HG03469 (cell line): ENCODE data around the gene EDN3.
"Not testable (repeated sequence)": the region's sequence is repeated elsewhere in the genome, so short reads cannot be mapped to it uniquely, and the experiment has no call there.

Source experiments
- ATAC-seq: cut with Tn5 transposase; IDR thresholded peaks from one replicate; pipeline ENCODE4 v1.9.1; 2021; ENCODE audit warnings: mild to moderate bottlenecking, moderate library complexity, moderate number of reproducible peaks; ENCODE audit not compliant: unreplicated experiment

EDN3 gene

DNA sequence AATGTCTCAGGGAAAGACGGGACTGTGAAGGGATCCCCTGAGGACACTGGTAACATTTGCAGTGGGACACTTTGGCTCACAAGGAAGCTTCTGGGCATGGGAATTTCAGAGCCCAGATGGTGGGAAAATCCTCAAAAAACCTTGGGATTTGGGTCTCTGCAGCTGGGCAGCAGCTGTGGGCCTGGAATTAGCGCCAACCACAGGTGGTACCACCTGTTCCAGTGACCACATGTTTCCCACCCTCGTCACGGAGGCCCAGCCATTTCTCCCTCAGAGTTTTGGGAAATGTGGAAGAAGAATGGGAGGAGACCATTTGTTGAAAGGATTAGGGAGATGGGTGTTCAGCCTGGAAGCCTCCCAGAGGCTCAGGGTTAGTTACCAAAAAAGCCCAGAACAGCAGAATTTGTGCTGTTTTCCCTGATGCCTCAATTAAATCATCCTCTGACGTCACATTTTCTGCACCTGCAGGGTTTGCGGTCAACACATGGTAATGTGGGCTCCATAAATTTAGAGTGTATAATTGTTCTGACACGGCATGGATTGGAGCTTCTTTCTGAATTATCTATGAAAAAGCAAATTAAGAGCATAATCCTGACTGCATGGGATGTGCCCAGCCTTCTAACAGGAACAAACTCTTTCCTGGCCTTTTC is 34.4 kb downstream of the EDN3 start:
- ATAC-seq: no peak

DNA sequence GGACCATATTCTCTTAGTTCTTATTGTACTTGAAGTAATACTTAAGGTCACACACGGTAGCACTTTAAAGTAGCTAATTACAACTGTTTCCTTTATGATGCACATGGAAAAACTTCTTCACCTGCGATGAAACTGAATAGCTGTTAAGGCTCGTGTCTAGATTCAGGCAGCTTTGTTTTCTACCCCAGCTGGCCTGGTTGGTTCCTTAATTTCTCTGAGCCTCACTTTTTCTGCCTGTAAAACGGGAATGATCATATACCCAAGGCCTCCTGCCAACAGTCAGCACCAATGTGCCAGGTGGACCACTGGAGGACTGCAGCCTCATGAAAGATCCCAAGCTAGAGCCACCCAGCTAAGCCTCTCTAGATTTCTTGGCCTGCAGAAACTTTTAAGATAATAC is 35.0 kb downstream of the EDN3 start:
- no peak for ATAC-seq

DNA sequence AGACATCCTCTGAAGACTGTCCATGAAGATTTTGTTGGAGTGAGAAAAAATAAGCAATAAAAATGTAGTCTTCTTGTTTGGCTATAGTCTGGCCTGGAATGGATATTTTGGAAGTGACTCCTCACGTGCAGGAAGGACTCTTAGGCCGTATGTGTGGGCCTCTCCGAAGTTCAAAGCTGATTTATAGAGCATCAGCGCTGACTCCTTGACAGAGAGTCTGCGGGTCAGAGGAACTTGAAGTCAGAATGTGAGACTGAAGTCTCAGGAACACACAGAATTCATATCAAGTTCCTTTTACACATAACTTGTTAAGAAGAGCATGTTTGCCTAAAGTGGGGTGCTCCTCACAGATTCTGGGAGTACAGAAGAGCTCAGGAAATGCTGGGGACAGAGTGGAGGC is 36.1 kb downstream of the EDN3 start:
- no peak for ATAC-seq

DNA sequence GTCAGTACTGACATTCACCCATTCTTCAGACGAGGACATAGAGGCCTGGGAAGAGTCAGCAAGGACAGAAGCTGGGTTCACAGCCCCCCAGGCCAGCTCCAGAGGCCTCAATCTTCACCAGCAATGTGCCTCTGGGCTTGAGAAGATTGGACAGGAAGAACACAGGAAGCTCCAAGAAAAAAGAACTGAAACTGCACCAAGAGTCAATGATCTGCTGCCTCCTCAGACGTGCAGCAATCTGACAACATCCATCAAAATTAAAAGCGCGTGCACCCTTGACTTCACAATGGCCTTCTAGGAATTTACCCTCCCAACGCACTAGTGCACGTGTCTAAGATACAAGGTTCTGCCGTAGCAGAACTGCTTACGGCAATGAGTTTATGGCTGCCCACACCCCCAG is 38.0 kb downstream of the EDN3 start:
- not testable (repeated sequence) for ATAC-seq

DNA sequence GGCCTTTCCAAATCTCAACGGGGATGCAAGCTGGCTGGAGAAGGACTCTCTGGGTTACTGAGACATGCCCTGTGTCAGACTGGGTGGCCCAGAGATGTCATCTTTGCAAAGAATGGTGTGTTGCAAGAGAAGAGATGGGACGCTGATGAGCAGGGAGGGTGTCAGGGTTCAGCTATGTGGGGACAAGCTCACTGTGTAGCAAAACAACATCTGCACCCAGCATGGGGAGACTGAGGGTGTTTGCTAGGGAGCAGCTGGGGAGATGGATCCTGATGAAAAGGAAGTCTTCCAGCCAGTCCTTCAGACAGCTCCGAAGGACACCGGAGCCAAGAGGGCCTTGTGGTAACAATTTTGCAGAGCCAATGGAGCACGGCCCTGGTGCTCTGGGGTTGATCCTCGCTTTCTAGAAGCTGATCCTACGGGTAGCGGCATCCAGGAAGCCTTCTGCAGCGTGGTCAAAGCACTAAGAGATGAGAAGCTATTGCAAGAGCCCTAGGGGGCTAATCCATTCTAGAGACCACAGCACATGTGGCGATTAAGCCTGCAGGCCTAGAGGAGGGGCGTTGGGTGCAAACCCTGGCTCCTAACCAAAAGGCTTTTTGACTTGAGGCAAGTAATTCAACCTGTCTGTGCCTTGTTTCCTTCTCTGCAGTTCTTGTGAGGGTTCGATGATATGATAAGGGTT is 39.9 kb downstream of the EDN3 start:
- ATAC-seq: no peak

DNA sequence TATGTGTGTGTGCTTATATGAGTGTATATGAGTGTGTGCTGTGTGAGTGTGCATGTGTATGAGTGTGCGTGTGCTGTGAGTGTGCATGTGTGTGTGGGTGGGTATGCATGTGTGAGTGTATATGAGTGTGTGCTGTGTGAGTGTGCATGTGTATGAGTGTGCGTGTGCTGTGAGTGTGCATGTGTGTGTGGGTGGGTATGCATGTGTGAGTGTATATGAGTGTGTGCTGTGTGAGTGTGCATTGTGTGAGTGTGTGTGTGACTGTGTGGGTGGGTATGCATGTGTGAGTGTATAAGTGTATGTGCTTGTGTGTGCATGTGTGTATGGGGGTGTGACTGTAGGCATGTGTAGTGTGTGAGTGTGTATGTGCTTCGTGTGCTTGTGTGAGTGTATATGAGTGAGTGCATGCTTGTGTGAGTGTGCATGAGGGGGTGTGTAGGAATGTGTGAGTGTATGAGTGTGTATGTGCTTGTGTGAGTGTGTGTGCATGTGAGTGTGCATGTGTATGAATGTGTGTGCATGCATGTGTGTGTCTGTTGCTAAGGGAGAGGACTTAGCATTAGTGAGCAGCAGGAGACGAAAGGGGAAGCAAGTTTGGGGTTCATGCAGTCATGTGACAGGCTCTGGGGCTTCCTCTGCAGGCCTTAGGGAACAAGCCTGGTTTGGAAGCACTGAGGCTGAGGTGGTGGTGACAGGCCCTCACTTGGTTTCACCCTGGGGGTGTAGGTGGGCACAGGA is 41.0 kb downstream of the EDN3 start:
- ATAC-seq: not testable (repeated sequence)

DNA sequence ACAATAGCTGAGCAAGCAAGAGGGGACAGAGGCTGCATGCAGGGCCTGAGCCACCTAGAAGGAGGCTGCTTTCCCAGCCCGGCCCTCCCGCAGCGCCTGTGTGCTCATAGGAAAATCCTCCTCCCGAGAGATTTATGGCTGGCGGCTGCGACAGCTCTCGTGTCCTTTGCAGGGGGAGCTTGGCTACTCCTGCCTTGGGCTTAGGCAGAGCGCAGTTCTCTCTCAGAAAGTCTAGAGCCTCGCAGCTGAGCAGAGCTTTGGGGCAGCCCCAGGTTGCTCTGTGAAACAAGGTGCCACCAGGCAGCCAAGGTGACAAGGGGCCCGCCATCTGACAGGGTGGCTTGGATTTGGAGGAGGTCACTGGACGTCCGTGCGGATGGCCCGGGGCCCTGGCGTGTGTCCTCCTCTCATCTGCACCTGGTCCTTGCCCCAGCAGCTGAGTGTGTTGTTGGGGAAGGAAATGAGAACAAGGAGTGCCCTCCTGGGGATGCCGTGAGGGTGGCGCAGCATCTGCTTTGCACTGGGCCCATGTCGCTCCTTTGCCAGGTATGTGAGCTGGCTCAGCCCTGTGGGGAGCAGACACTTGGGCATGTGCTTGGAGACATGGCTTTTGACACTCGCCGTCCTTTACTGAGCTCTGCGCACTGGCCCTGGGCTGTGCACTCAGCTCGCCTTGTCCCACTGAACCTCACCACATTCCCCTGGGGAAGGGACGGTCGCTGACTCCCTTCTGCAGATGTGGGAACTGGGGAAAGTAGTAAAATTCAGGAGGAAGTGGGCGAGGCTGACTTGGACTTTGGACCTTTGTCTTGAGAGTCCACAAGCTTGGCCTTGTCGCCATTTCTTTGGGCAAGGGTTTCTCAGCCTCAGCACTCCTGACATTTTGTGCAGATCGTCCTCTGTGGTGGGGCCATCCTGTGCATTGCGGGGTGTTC is 41.9 kb downstream of the EDN3 start:
- ATAC-seq: no peak

DNA sequence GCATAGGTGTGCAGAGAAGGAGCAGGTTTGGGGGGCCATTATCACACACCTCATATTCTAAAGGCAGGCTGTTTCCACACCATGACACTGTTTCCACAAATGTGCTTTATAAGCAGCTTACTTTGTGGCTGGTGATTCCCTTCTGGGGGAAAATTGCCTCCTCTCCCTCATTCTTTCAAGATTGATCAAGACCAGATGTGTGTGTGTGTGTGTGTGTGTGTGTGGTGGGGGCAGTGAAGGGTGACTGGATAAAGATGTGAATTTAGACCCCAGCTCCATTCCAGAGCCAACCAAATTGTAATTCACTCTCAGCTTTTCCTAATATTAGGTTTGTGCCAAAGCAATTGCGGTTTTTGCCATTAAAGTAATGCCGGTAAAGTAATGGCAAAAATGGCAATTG is 45.6 kb downstream of the EDN3 start:
- no peak for ATAC-seq

DNA sequence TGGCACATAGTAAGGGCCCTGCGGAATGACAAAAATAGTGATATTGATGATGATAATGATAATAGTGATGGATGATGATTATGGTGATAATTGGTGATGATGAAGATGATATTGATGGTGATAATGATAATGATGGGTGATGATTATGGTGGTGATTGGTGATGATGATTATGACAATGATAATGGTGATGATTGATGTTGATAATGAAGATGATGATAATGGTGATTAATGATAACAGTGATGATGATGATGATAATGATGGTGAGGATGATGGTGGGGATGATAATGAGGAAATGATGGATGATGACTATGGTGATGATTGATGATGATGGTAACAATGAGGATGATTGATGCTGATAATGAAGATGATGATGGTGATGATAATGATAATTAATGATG is 48.9 kb downstream of the EDN3 start:
- no peak for ATAC-seq

DNA sequence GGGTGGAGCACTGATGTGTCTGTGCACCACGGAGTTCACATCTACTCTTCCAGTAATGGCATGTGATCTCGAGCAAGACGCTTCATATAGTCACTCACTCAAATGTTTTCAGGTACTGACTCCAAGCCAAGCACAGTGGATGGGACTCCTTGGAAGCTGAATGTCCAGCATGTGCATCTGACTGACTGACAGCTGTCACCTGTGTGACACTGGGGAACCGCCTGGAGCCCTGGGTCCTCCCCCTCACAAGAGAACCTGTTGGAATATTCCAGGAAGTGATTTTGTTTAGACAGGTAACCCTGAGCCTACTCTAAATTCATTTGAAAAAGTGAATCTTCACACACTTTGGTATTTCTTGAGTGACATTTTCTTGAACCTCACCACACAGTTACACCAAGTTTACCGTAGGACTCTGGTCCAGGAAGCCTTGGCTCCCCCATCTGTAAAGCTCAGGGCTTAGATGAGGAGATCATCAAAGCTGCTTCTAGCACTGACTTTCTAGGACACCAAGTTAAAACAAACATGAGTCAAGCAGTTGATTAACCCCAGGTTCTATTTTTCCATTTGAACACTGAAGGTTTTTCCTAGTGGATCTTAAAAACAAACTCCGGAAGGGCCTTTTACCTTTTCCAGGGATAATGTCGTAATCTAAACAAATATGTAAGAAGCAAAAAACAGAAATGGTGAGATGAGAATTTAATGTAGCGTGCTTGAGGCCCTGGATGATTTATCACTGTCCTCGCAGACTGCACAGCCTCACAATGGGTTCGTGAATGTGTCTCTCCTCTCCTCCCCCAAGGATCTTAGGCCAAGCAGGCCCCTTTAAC is 50.1 kb downstream of the EDN3 start:
- ATAC-seq: no peak

DNA sequence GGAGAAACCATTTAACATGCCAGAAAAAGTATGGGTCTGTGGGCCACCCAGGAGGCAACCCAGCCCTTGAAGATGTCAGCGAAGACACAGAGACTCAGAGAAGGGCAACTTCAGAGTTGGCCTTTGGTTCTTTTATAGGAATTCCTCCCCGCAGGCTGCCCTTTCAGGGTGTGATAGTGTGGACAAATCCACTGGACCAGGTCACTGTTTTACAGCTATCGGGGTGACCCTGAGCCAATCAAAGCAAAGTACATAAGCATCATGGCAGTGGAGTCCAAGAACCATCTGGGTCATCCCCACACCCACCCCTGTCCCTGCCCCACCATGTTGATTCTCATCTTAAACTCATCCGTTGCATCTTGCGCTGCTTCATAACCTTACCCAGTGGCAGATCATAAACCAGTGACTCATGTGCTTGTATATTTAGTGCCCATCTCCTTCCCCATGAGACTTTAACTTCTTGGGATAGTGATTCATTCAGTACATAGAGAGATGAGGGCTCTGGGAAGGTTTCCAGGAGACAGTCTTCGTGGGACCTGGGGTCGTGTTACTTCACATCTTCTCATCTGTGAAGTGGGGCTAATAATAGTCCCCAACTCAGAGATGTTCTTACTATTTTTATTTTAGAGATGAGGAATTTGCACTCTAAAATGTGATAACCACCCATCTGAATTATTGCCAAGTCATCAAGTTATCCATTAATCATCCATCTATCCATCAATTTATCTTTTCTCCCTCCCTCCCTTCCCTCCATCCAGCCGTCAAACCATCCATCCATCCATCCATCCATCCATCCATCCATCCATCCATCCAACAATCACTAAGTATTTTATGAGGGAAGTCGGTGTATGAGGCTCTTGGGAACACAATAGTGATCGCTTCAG is 51.0 kb downstream of the EDN3 start:
- no peak for ATAC-seq

DNA sequence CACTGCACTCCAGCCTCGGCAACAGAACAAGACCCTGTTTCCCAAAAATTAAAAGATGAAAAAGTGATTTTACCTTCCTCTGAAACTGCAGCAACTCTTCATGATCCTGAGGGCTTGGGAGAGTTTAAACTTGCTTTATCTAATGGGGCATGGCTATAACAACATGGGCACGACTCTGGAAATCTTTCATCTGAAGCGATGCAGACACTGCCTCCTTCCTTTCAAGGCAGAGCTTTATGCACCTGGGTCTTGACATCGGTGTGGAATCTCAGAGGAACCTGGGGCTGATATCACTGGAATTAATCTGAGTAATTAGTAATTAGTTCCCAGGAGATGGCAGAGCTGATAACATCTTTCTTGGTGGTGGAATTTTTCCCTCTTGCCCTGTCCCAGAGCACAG is 52.1 kb downstream of the EDN3 start:
- ATAC-seq: no peak

DNA sequence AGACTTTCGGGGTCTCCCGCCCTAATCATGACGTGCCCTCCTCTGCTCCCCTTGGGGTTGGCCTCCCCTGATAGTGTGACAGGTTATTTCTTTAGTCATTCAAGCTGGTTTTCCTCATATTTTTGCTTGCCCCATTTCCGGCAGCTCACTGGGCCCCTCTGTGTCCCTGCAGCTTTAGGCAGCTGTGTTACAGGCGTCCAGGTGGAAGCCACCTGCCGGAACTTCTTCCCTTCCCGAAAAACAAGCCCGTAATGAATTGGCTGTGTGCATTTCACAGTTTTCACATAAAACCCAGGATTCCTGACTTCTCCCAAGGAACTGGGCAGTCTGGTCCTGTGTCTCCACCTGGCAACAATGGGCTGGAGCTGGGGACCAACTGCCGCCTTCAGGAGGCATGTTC is 52.6 kb downstream of the EDN3 start:
- no peak for ATAC-seq

DNA sequence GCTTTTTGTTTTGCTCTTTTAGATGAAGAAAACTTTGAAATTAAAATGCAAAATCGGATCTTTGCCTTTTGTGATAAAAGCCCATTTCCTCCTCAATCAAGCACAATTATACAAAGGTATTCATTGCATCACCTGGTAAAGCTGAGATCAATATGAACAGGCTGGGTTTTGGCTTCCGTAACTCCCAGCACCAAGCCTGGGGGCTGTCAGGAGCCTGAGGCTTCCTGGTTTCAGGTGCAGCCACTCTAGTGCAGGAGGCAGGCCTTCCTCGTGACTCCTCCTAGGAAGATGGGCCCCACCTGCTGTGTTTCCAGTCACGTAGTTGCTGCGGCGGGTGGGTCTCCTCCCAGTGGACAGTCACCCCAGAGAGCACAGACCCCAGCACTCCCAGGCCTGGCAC is 54.0 kb downstream of the EDN3 start:
- no peak for ATAC-seq

DNA sequence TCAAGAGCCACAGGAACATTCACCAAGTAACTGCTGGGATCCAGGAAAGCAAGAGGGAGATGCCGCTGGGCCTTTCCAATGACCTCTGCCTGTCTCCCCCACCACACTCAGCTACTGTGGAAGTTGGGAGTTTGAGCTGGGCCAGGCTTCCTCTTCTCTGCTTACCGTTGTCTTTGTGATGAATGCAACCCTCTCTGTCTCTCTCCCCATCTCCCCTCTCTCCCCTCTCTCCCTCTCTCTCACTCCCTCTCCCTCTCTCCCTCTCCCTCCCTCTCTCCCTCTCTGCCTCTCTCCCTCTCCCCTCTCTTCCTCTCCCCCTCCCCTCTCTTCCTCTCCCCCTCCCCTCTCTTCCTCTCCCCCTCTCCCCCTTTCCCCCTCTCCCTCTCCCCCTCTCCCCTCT is 54.8 kb downstream of the EDN3 start:
- ATAC-seq: no peak

DNA sequence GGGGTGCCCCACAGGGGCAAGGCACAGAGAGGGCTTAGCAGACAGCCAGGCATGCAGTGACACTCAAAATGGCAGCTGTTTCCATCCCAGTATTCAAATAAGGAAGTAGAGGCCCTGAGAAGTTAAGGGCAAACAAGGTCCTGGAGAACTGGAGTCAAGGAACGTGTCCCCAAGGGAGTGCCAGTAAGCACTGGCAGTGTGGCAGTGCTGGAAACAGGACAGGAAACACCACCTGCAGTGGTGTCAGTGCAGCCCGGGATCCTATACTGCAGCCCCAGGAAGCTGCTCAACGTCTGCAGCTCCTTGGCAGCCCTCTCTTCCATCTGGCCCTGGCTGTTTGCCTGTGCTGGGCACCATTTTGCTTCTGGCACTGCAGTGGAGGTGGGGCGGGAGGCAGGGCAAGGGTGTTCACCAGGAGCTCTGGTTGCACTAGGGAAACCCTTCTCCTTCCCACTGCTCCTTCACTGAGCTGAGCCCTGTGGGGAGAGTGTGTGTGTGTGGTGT is 56.3 kb downstream of the EDN3 start:
- ATAC-seq: no peak

DNA sequence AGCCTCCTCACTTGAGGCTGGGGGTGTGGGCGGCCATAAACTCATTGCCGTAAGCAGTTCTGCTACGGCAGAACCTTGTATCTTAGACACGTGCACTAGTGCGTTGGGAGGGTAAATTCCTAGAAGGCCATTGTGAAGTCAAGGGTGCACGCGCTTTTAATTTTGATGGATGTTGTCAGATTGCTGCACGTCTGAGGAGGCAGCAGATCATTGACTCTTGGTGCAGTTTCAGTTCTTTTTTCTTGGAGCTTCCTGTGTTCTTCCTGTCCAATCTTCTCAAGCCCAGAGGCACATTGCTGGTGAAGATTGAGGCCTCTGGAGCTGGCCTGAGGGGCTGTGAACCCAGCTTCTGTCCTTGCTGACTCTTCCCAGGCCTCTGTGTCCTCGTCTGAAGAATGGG is 58.4 kb downstream of the EDN3 start:
- ATAC-seq: not testable (repeated sequence)

DNA sequence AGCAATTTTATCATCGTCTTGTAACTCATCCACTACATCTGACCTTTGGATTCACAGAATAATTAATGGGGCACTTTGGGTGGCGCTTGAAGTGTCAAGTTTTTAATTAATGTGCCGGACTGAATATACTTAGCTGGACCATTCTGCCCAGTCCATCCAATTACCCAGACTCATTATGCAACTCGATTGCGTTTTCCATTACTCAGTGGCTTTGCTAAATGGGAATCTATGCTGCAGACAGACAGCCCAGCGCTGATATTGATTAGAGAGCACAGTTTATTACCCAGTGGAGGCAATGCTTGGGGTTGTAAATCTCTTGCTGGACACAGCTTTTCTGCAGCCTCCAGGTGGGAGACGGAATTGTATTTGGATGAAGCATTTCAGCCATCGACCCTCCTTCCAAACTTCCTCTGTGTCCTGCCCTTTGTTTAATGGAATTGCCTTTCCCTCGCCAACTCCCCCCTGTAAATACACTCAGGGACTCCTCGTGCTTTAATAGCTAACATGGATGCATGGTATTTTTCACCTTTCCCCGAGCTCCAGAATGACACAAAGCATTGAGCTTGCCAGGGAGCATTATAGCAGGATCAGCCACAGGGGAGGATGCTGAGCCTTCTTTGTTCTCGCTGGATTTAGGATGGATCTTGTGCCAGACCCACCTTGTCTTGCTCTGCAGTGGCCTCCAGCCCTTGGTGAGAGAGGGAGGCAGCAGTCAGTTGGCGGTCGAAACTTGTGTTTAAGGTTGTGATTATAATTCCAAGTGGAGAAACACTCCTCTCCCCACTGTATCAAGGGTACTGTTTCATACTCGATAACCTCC is 59.7 kb downstream of the EDN3 start:
- no peak for ATAC-seq
